Measurements from ENCODE around the gene ARVCF.
A peak's percentile ranks its signal among the peaks of the same experiment; 100 is the strongest.

Gene ARVCF

GRCh38 chr22:20029550-20030225, 13.1 kb upstream of the ARVCF start:
- no peak for DNase-seq

- DNase-seq: no peak
Measured at GRCh38 chr22:20028855-20029549, 12.4 kb upstream of the ARVCF start.

DNA sequence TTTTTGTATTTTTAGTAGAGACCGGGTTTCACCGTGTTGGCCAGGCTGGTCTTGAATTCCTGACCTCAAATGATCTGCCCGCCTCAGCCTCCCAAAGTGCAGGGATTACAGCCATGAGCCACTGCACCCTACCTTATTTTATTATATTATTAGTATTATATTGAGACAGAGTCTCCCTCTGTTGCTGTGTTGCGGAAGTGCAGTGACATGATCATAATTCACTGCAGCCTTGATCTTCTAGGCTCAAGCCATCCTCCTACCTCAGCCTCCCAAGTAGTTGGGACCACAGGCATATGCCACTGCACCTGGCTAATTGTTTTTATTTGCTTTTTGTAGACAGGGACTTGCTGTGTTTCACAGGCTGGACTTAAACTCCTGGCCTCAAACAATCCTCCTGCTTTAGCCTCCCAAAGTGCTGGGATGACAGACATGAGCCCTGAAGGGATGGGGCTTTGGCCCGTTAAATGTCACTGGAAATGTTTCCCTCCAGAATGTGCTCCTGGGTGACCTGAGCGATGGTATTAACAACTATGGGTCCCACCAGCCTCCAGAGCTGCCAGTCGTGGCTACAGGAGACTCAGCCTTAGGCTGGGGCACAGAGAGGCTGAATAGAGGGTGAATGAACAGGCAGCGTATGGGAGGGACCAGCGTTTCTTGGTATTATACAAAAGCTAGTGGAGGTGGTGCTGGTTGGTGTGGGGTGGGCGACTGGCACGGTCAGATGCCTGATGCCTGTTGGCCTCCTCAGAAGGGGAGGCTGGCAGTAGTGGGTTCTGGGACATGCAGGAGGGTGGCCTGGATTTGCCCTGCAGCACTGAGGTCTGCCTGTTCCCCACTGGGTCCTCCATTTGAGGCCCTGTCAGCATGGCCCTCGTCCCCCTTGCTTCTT, 11.6 kb upstream of the ARVCF start:
- DNase-seq: no peak

GRCh38 chr22:20026996-20027601, 10.5 kb upstream of the ARVCF start:
- no peak for DNase-seq

- no peak for DNase-seq
Measured at GRCh38 chr22:20026204-20026908, 9.7 kb upstream of the ARVCF start.

GRCh38 chr22:20025401-20026203, 9.0 kb upstream of the ARVCF start:
- no peak for DNase-seq

- no peak for DNase-seq
Measured at GRCh38 chr22:20024650-20025397, 8.2 kb upstream of the ARVCF start.

- no peak for DNase-seq
Measured at GRCh38 chr22:20024225-20024624, 7.6 kb upstream of the ARVCF start.

DNA sequence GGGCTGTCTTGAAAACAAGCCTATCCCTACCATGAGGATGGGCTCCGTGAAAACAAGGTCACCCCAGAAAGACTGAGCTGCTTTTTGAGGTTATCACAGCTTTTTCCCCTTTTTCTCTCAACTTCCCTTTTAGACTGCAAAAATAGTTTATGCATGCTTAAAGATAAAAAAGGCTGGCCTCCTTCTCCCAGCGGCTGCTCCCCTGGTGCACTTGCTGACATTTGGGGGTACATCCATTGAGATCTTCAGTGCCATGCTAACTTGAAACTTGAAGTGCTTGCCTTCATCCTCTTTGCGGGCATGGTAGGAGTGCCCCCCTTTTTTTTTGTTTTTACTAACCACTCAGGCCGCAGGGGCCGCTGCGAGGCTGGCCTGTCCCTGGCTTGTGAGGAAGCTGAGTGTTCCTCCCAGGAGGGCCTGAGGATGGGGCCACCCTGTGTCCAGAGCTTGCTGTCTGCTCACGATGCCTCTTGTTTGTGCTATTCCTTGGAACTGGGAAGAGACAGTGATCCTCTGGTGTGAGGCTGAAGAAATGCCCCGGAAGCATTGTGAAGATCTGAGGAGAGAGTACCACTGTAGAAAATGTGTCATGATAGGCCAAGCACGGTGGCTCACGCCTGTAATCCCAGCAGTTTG, 6.5 kb upstream of the ARVCF start:
- no peak for DNase-seq

DNA sequence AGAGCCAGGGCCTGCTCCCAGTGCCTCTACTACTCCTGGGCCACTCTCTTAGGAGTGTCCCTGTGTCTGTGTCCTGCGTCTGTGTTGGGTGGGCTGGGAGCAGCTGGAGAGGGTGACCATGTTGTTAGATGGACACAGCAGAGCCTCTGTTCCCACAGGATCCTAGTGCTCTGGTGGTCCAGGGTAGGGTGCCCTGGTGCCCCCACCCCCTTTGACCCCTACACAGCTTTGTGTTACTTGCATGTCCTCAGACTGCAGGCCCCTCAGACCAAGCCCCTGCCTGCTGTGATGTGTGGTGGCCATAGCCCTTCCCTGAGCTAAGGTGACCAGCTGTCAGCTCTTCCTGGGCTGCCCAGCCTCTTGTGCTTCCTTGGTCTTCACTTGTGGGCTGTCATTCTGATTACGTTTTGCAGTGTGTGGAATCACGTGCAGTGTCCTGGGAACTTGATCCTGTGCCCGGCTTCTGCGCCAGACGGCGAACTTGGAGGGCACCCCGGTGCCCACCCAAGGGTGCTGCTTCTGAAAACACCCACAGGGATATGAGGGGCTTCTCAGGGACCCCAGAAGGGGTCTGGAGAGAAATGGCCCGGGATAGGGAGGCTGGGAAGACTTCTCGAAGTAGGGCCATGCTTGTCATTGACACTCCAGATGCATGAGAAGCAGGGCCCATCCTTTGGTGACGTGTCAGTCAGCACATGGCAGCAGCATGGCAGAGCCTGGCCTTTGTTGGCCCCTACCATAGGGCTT, 5.8 kb upstream of the ARVCF start:
- no peak for DNase-seq

- DNase-seq: no peak
Measured at GRCh38 chr22:20021196-20022181, 4.9 kb upstream of the ARVCF start.

DNA sequence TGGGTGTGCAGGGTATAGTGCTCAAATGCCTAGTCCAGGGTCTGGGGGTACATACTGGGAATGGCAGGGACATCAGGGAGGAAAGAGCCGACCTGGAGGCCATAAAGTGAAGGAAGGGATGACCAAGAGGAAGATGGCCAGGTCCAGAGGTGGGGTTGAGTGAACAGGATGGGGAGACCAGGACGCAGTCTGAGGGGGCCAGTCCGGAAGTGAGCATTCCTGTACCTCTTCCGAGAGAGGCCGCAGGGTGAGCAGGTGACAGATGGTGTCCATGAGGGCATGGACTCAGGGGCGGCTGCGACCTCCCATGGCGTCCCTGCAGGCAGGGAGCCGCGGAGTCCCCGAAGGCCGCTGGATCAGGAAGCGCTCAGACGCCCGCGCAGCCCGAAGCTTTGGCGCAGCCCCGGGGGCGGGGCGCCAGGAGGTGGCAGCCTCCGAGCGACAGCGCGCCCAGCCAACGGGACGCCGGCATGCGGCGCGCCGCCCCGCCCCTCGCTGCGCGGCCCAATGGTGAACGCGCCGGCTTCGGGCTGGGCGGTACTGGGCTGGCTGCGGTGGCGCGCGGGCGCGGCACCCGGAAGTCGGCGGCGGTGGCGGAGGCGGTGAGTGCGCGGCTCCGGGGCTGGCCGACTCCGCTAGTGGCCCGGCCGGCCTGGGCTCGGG, 4.0 kb upstream of the ARVCF start, which contains the start of gene TANGO2:
Gene TANGO2 (plus strand): TSS at position 578 of the 663 bp plus-strand sequence. CDS start 15,689 bp downstream, outside the sequence.
- peak; percentile 98 for DNase-seq

GRCh38 chr22:20019661-20020532, 3.3 kb upstream of the ARVCF start:
- DNase-seq: no peak

- DNase-seq: no peak
Measured at GRCh38 chr22:20018001-20018400, 1.4 kb upstream of the ARVCF start.

- DNase-seq: no peak
Measured at GRCh38 chr22:20017622-20017958, 967 bp upstream of the ARVCF start.

GRCh38 chr22:20015971-20016733, 471 bp downstream of the ARVCF start:
- DNase-seq: peak; percentile 49
